Neural cell (in vitro differentiated cells): ENCODE measurements around the gene CROT.

Source experiments
- CTCF ChIP-seq: fragments of 450-650 bp; IDR thresholded peaks from 2 replicates; pipeline ENCODE4 v1.5.1; 2014; ENCODE audit warnings: antibody characterized with exemption, mild to moderate bottlenecking, moderate library complexity; ENCODE audit not compliant: poor library complexity, severe bottlenecking
- EP300 ChIP-seq: fragments of 450-650 bp; conservative IDR thresholded peaks from 2 replicates; pipeline ENCODE4 v1.6.1; 2014; ENCODE audit warnings: antibody characterized with exemption, mild to moderate bottlenecking, moderate library complexity; ENCODE audit not compliant: poor library complexity, severe bottlenecking
- EZH2 ChIP-seq: fragments of 200-600, 300-800 bp; shearing (Covaris generic), sonication (generic); IDR thresholded peaks from 2 replicates; pipeline ENCODE4 v1.6.1; 2014; ENCODE audit warnings: antibody characterized with exemption, low read length, borderline replicate concordance, mild to moderate bottlenecking; ENCODE audit not compliant: insufficient read depth, poor library complexity, severe bottlenecking
- MXI1 ChIP-seq: fragments of 450-650 bp; conservative IDR thresholded peaks from 2 replicates; pipeline ENCODE4 v1.6.1; 2014; ENCODE audit warnings: antibody characterized with exemption, mild to moderate bottlenecking; ENCODE audit not compliant: poor library complexity, severe bottlenecking
- POLR2AphosphoS5 ChIP-seq: IDR thresholded peaks from 2 replicates; pipeline ENCODE4 v1.6.1; 2012
- REST ChIP-seq: IDR thresholded peaks from 2 replicates; pipeline ENCODE4 v1.6.1; 2012; ENCODE audit warnings: borderline replicate concordance
- SMC3 ChIP-seq: fragments of 450-650 bp; conservative IDR thresholded peaks from 2 replicates; pipeline ENCODE4 v1.6.1; 2014; ENCODE audit warnings: antibody characterized with exemption, mild to moderate bottlenecking, moderate library complexity; ENCODE audit not compliant: poor library complexity

GRCh38 chr7:87404674-87405073 is 59.2 kb downstream of the CROT start:
- no peak for TF ChIP-seq CTCF
- no peak for TF ChIP-seq EZH2
- no peak for TF ChIP-seq REST
- no peak for TF ChIP-seq EP300
- no peak for TF ChIP-seq MXI1
- TF ChIP-seq POLR2AphosphoS5: no peak
- TF ChIP-seq SMC3: no peak
